Measurements from ENCODE around the gene TP63.

TP63 gene

GRCh38 chr3:189779166-189779565, 148.0 kb downstream of the TP63 start:
- no peak for DNase-seq (ENCODE audit: low read depth in 2 of 2)

- no peak for DNase-seq (ENCODE audit: low read depth in 2 of 2)
Observed at GRCh38 chr3:189780546-189781270, 149.5 kb downstream of the TP63 start.

- no peak for DNase-seq (ENCODE audit: low read depth in 2 of 2)
Observed at GRCh38 chr3:189781415-189781814, 150.2 kb downstream of the TP63 start.

GRCh38 chr3:189786479-189787064, 155.4 kb downstream of the TP63 start:
- DNase-seq (ENCODE audit: low read depth in 2 of 2): no peak

- DNase-seq (ENCODE audit: low read depth in 2 of 2): no peak
Observed at GRCh38 chr3:189787191-189787590, 156.0 kb downstream of the TP63 start.

- no peak for DNase-seq (ENCODE audit: low read depth in 2 of 2)
Observed at GRCh38 chr3:189787632-189788031, 156.4 kb downstream of the TP63 start.

GRCh38 chr3:189789432-189789831, 158.2 kb downstream of the TP63 start:
- no peak for DNase-seq (ENCODE audit: low read depth in 2 of 2)

GRCh38 chr3:189790658-189791057, 159.5 kb downstream of the TP63 start:
- DNase-seq (ENCODE audit: low read depth in 2 of 2): no peak

GRCh38 chr3:189792046-189792929, 161.1 kb downstream of the TP63 start:
- no peak for DNase-seq (ENCODE audit: low read depth in 2 of 2)

- DNase-seq (ENCODE audit: low read depth in 2 of 2): no peak
Observed at GRCh38 chr3:189794518-189794917, 163.3 kb downstream of the TP63 start.

- DNase-seq (ENCODE audit: low read depth in 2 of 2): no peak
Observed at GRCh38 chr3:189797103-189797750, 166.0 kb downstream of the TP63 start.

GRCh38 chr3:189799366-189799765, 168.2 kb downstream of the TP63 start:
- DNase-seq (ENCODE audit: low read depth in 2 of 2): no peak

- no peak for DNase-seq (ENCODE audit: low read depth in 2 of 2)
Observed at GRCh38 chr3:189800436-189800835, 169.2 kb downstream of the TP63 start.

GRCh38 chr3:189803254-189803653, 172.1 kb downstream of the TP63 start:
- no peak for DNase-seq (ENCODE audit: low read depth in 2 of 2)

- DNase-seq (ENCODE audit: low read depth in 2 of 2): no peak
Observed at GRCh38 chr3:189805375-189806067, 174.3 kb downstream of the TP63 start.

GRCh38 chr3:189806171-189806951, 175.2 kb downstream of the TP63 start:
- DNase-seq (ENCODE audit: low read depth in 2 of 2): no peak

GRCh38 chr3:189808246-189809007, 177.2 kb downstream of the TP63 start:
- no peak for DNase-seq (ENCODE audit: low read depth in 2 of 2)

- DNase-seq (ENCODE audit: low read depth in 2 of 2): no peak
Observed at GRCh38 chr3:189809583-189809982, 178.4 kb downstream of the TP63 start.

- DNase-seq (ENCODE audit: low read depth in 2 of 2): no peak
Observed at GRCh38 chr3:189812806-189813465, 181.7 kb downstream of the TP63 start.
